Astrocyte (in vitro differentiated cells and primary cell): ENCODE results near the gene MCF2L2.
A peak's percentile ranks its signal among the peaks of the same experiment; 100 is the strongest.

ENCODE experiments used
- CTCF ChIP-seq: IDR thresholded peaks from 2 replicates; pipeline ENCODE4 v1.5.1; 2011; ENCODE audit warnings: low read depth, mild to moderate bottlenecking, inconsistent platforms, low read length, moderate library complexity; ENCODE audit not compliant: insufficient read depth
- EZH2 ChIP-seq: IDR thresholded peaks from 2 replicates; pipeline ENCODE4 v1.6.1; 2012; ENCODE audit warnings: mild to moderate bottlenecking, low read length, inconsistent platforms; ENCODE audit not compliant: insufficient read depth

GRCh38 chr3:183159333-183159732, 269.1 kb downstream of the MCF2L2 start:
- TF ChIP-seq CTCF (peak; percentile 8), EZH2 (no peak)
